NK-92 treated with Interleukin-12 subunit alpha and Interleukin-12 subunit beta, amount 100 ng/mL, for 24 hours (cell line): ENCODE measurements around the gene LACTBL1.
"Not testable (repeated sequence)": the region's sequence is repeated elsewhere in the genome, so short reads cannot be mapped to it uniquely, and the experiment has no call there.

ENCODE experiments used
- DNase-seq: peaks from one replicate; lab custom pipeline; 2025; lab: John Stamatoyannopoulos, UW

The LACTBL1 gene, protein sequence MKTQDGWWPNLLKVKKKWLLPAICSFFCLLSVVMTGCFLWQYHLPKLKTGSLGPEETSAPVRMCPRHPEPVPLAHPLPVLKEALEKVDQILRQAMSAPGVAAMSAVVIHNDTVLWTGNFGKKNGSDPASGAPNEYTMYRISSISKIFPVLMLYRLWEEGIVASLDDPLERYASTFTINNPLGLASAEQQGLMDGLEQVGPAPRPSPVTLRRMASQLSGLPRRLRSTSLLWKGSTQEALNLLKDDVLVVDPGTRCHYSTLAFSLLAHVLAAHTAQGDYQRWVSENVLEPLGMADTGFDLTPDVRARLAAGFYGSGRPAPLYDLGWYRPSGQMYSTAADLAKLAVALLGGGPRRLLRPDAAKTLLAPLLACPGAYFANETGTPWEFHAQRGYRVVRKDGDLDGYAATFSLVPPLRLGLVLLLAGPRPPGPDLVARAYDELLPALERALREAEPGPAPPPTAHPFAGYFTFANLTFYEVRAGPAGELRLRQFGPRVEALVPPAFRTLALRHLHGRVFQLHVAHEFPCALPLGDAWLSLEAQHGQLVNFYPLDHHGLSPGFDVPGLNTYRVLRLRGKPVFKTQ

DNA sequence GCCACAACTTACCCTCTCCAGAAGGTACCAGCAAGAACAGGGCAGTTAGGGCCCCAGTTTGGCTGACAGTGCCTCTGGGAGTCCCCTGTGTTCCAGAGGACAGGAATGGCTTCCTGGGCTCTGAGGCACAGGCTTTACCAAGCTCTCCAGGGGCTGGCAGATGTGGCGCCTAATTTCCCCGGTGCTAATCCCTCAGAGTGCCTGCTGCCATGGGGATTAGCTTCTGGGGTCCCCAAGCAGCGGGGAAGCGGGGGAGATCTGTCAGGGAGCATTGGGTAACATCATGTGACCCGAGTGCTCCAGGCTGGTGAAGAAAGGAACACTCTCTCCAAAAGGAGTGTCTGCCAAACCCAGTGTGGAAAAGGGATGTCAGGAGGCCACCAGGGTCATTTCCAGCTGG lies at the start of gene LACTBL1:
TSS of gene LACTBL1 (minus strand) at position 107 of the 400 bp plus-strand sequence. CDS start 550 bp downstream, outside the sequence.
- DNase-seq, result no peak

DNA sequence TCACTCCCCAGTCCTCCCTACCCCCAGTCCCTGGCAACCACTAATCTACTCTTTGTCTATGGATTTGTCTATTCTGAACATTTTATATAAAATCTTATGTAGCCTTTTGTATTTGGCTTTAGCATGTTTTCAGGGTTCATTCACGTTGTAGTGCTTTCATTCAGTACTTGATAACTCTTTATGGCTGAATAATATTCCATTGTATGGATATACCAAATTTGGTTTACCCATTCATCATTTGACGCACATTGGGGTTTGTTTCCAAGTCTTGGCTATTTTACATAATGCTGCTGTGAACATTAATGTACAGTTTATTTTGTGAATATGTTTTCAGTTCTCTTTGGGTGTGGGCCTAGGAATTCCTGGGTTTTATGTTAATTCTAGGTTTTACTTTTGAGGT lies 49.2 kb upstream of the LACTBL1 start:
- DNase-seq, result no peak

DNA sequence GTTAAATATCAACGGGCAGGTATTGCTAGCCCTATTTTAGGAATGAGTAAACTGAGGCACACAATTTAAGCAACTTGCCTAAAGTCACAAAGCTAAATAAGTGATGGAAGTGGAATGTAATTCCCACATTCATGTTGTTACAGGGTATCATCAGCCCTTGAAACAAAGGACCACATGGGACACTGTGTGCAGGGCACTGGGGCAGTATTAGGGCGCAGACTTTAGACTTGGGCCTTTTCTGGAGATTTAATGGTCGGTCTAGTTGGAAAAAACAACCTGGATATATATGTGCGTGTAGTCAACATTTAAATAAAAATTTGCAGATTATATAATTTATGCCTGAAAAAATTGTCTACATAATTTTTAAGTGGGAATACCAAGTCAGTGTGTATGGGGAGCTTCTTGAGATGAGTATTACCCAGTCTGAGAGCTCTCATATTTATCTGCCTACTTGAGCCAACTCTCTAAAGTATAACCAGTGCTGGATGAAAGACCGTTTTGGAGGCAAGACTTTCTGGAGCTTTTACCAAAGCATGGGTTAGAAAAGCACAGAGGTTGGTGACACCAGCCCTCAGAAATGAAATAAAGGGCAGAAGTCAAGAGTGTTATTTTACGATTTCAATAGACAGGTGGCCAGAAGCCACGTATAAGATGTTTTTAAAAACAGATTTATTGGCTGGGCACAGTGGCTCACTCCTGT lies 48.2 kb upstream of the LACTBL1 start:
- DNase-seq, result no peak

DNA sequence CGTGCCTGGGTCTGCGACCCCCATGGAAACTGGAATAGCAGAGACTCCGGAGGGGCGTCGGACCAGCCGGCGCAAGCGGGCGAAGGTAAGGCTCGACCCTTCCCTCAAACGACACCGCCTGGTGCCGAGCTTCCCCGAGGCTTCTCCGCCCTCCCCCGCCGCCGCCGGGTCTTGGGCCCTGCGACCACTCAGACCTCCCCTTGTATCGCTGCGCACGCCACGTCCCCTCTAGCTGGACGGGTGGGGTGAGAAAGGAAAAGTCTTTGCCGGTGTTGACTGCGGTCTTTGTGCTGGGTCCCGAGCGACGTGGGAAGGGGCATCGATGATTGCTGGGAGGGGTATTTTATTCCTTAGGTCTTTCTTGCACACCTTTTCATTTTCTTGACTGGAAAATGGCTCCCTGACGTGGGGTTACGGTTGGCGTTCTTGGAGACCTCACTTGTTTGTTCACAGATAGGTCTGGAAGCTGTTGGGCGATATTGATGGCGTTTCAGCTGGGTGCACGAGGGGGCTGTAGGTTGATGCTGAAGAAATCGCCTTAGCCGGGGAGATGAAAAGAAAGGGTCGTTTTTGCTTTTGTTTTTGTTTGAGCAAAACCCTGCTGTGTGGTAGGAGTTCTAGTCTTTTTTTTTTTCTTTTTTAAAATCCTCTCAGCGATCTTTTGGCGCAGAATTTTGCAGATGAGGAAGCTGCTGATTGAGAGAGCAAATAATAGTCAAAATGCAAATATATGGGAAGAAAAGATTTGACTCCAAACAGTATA lies 47.4 kb upstream of the LACTBL1 start:
- peak; percentile 38 for DNase-seq

DNA sequence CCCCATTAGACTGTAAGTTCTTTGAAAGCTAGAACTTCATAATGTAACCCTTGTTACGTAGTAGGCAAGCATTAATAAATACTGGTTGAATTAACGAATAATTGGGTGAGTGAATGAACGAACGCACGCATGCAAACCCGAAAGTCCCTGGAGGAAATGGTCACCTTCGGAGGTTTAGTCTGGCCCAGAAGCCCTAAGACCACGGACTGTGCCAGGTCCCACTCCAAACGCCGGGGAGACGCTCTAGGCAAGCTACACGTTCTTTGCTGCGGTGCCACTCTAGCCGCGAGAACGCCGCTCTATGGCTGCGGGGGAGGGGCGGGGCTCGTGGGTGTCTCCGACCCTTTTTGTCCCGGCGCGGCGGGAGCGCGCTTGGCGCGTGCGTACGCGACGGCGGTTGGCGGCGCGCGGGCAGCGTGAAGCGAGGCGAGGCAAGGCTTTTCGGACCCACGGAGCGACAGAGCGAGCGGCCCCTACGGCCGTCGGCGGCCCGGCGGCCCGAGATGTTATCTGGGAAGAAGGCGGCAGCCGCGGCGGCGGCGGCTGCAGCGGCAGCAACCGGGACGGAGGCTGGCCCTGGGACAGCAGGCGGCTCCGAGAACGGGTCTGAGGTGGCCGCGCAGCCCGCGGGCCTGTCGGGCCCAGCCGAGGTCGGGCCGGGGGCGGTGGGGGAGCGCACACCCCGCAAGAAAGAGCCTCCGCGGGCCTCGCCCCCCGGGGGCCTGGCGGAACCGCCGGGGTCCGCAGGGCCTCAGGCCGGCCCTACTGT lies 46.6 kb upstream of the LACTBL1 start, which contains the start of gene KDM1A:
TSS of gene KDM1A (plus strand) at position 375 of the 769 bp plus-strand sequence. CDS start at position 504, 129 bp downstream.
- DNase-seq, result peak; percentile 93

DNA sequence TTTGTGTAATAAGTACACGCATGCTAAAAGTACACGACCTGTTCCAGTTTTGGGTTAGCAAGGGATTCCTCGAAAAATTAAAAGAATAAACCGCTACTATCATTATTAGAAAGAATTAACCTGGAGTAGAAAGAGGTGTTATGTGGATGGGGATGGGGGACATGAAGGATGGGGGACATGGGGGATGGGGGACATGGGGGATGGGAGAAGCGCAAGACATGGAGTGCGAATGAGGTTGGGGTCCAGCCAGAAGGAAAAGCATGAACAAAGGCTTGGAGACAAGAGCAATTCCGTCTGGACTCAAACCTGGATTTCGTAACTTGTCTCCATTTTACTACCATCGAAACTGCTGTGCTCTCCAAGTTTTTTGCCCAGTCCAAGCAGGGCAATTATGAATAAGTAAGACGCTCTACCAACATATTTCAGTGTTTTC lies 46.0 kb upstream of the LACTBL1 start:
- DNase-seq, result no peak

DNA sequence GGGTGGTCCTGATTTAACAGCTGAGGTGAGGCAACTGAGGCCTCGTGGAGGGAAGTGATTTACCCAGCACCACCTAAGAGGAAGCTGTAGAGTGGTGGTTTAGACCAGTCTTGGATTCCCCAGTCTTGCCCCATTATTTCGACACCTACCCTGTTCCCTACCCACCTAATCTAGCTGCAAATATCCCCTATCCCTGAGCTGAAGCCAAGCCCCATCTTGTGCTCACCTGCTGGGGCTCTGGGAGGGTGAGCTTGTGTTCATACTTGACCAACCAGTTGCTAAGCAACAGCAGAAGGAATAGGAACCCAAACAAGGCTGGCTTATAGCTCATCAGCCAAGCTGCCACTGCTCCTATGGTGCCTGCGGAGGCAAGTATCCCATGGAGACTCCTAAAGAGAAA lies 41.0 kb upstream of the LACTBL1 start:
- no peak for DNase-seq

DNA sequence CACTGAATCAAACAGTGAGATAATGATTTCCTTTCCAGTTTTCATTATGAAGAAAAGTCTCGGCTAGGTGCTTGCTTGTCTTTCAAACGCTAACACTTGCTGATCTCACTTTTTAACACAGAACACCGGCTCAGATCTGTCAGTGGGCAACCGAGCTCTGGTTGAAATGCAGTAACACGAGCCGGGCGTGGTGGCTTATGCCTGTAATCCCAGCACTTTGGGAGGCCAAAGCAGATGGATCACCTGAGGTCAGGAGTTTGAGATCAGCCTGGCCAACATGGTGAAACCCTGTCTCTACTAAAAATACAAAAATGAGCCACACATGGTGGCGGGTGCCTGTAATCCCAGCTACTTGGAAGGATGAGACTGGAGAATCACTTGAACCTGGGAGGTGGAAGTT lies 37.4 kb upstream of the LACTBL1 start:
- not testable (repeated sequence) for DNase-seq

DNA sequence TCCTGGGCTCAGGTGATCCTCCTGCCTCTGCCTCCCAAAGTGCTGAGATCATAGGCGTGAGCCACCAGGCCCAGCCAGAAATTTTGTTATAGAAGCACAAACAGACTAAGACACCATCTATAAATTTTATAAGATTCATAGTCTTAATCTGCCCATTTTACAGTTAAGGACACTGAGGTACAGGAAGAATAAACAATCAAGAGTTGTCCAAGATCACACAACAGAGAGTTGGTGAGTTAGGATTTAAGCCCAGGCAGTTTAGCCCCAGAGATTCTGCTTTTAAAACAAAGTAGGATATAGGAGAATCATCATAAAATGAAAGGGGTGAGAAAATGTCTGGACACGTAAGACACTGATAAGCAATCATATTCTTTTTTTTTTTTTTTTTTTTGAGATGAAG lies 36.2 kb upstream of the LACTBL1 start:
- no peak for DNase-seq

DNA sequence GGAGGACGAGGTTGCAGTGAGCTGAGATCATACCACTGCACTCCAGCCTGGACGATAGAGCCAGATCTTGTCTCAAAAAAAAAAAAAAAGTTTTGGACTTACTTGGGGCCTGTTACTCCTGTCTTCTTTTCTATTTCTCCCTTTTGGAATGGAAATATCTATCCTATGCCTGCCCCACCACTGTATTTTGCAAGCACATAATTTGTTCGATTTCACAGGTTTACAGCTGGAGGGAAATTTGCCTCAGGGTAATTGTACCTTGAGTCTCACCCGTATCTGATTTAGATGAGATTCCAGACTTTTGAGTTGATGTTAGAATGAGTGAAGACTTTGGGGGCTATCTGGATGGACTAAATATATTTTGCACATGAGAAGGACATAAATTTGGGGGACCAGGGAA lies 34.4 kb upstream of the LACTBL1 start:
- DNase-seq, result no peak

DNA sequence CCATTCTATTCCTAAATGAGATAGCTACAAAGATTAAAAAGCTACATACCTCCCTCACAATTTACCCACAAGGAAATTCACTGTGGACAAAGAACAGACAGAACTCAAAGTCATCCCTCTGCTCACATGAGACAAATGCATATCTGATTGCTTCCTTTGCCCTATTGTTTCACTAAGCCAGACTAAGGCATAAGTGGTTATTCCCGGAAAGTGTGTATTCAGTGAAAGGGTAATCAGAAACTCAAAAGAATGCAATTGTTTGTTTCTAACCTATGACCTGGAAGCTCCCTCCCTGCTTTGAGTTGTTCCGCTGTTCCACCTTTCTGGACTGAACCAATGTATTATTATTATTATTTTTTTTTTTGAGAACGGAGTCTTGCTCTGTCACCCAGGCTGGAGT lies 32.1 kb upstream of the LACTBL1 start:
- DNase-seq, result not testable (repeated sequence)

DNA sequence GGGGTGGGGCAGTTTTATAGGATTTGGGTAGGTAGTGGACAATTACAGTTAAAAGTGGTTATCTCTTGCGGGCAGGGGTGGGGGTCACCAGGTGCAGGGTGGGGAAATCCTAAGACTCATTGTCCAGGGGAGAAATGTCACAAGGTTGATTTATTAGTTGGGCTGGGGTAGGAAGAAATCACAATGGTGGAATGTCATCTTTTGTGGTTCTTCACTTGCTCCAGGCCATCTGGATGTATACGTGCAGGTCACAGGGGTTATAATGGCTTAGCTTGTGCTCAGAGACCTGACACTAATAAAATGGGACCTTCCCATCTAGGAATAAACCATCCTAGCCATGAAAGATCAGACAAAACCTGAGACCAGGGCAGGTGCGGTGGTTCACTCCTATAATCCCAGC lies 31.4 kb upstream of the LACTBL1 start:
- DNase-seq, result no peak

DNA sequence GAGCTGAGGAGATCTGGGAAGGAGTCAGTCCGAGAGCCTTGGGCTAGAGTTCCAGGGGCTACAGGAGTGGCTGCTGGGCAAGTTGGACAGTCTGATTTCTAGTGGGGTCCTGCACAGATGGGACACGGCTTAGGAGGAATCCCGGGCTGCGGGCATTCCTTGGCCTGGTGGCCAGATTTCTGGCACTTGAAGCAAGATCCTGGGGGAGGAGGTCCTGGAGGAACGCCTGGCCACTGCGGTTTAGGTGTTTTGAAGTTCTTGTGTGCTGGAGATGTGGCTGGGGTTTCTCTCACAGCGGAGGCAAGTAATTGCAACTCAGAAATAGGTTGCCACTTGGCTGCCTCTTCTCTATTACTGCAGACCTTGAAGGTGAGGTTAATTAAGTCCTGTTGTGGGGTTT lies 29.6 kb upstream of the LACTBL1 start:
- DNase-seq, result not testable (repeated sequence)

DNA sequence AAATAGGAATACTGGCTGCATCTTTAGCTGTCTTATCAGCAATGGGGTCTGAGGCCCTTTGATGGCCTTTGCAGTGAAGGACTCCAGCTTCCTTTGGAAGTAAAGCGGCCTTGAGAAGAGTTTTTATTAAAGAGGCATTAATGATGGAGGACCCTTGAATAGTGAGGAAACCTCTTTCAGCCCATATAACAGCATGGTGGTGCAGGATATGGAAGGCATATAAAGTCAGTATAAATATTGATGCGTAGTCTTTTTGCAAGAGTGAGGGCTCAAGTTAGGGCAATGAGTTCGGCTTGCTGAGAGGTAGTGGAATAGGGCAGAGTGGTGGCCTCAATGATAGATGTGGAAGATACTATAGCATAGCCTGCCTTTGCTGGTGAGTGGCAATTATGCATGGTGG lies 27.5 kb upstream of the LACTBL1 start:
- DNase-seq, result not testable (repeated sequence)

DNA sequence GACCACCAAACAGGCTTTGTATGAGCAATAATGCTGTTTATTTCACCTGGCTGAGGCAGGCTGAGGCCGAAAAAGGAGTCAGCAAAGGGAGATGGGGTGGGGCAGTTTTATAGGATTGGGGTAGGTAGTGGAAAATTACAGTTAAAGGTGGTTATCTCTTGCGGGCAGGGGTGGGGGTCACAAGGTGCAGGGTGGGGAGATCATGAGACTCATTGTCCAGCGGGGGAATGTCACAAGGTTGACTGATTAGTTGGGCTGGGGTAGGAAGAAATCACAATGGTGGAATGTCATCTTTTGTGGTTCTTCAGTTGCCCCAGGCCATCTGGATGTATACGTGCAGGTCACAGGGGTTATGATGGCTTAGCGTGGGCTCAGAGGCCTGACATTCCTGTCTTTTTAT lies 24.9 kb upstream of the LACTBL1 start:
- DNase-seq, result not testable (repeated sequence)

DNA sequence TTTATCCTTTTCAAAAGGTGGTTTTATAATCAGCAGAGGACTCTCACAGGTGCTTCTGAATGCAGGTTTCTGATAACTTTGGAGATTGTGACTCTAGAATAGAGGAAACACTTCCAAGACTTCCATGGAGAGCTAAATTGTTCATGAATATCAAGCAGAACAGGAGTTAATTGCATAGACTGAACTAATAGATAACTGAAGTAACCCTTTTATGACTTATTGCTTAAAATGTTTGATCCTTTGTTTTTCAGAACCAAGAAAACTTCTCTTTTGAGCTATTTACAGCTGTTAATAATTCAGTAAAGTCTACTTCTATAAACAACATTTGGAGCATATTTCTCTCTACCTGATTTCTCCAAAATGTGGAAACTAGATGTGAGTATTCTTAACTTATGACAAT lies 23.1 kb upstream of the LACTBL1 start:
- no peak for DNase-seq

DNA sequence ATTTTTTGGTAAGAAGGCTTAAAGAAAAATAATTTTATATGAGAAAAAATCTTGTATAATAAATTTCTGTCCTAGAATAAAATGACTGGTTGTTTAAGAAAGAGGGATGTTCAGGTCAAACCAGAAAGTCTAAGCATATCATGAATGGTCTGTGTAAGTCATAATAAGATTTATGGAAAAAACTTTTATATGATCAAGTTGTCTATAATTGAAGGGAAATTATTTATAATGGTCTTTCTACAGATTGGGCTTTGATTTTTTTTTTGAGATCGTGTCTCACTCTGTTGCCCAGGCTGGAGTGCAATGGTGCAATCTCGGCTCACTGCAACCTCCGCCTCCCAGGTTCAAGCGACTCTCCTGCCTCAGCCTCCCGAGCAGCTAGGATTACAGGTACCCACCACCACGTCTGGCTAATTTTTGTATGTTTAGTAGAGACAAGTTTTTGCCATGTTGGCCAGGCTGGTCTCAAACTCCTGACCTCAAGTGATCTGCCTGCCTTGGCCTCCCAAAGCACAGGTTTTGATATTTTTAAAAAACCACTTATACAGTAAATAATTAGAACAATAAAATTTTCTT lies 20.6 kb upstream of the LACTBL1 start:
- DNase-seq, result not testable (repeated sequence)

DNA sequence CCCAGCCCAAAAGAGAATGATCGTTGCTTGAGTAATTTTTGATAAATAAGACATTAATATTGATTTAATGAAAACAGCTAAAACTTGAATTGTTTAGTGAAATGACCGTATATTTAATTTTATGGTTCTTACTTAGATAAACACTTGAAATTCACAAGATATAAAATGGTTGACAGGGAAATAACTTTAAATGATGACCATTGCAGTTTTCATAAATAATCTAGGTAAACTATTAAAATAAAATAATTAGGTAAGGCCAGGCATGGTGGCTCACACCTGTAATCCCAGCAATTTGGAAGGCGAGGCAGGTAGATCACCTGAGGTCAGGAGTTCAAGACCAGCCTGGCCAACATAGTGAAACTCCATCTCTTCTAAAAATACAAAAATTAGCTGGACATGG lies 19.7 kb upstream of the LACTBL1 start:
- DNase-seq, result not testable (repeated sequence)

DNA sequence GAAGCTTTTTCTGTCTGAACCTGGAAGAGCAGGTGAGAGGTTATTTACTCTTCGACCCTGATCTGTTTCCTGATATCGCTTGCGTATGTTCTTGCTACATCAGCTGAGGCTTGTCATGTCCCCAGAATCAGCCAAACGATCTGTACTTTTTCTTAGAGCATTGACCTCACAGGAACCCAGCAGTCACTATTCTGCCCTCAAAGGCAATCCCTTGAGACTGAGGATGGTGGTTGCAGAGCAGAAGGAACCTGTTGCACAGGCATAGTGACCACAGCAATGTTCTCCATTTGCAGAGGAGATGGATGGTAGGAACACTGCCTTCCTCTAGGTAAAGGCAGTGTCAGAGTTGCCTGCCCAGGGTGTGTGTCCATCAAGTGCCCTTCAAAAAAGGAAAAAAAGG lies 11.3 kb upstream of the LACTBL1 start:
- no peak for DNase-seq

DNA sequence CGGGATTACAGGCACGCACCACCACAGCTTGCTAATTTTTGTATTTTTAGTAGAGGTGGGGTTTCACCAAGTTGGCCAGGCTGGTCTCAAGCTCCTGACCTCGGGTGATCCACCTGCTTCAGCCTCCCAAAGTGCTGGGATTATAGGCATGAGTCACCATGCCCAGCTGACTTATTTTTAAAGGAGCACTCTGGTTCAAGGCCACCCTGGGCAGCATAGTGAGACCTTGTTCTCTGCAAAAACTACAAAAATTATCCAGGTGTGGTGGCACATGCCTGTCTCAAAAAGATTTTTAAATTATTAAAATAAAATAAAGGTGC lies 7.8 kb upstream of the LACTBL1 start:
- not testable (repeated sequence) for DNase-seq

DNA sequence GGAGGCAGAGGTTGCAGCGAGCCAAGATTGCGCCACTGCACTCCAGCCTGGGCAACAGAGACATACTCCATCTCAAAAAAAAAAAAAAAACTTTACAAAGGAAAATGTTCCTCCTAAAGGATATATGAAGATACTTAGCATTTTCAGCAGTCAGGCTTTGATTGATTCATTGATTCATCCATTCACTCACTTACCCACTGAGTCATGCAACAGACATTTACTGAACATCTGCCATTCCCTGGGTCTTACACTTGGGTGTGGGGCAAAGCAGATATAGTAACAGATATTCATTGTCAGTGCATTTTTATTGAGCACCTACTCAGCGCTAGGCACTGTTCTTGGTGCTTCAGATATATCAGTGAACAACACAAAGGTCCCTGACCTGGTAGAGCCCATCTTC lies 5.6 kb upstream of the LACTBL1 start:
- no peak for DNase-seq
